IMR-90 (cell line): ENCODE data around the gene RAD51. TPM values are rescaled to one million over a fixed set of nuclear protein-coding genes. Genes with fewer than 3 reads are reported as not detected.

ENCODE experiments used
- ATAC-seq: fragments of 200-7000 bp; cut with Tn5 transposase; 2 replicates; pipeline ENCODE4 v1.9.1; 2020; ENCODE audit warnings: low read depth, mild to moderate bottlenecking, moderate library complexity
- BruUV-seq: library from RNA; stranded (reverse); fragments of 400-500 nt; replicated peaks from 2 replicates; lab custom pipeline; 2021; lab: Mats Ljungman, UMichigan
- CTCF ChIA-PET: fragments of 300-600 bp; formaldehyde crosslinking; extraction: SDS; loops from one replicate; lab custom pipeline; 2021; ENCODE audit warnings: antibody characterized with exemption; lab: Yijun Ruan, JAX
- POLR2A ChIA-PET: fragments of 300-600 bp; sonication (Branson Sonifier 250); formaldehyde crosslinking; loops from one replicate; lab custom pipeline; 2022; ENCODE audit warnings: antibody characterized with exemption; ENCODE audit not compliant: unreplicated experiment; lab: Charles Lee
- DNase-seq: peaks from one replicate; pipeline ENCODE4 v3.0.0; 2013
- H2AFZ ChIP-seq: replicated peaks from 2 replicates; pipeline ENCODE3; 2013; ENCODE audit warnings: low read length, mild to moderate bottlenecking; ENCODE audit not compliant: poor library complexity
- H2AK5ac ChIP-seq: 2 replicates; pipeline ENCODE4 v1.6.1; 2013; ENCODE audit warnings: low read depth, low read length, inconsistent platforms
- H2AK9ac ChIP-seq: replicated peaks from 2 replicates; pipeline ENCODE3; 2013; ENCODE audit warnings: mild to moderate bottlenecking, low read depth, low read length, moderate library complexity; ENCODE audit not compliant: poor library complexity
- H2BK120ac ChIP-seq: 2 replicates; pipeline ENCODE4 v1.6.1; 2013; ENCODE audit warnings: low read depth, low read length, inconsistent platforms
- H2BK15ac ChIP-seq: 3 replicates; pipeline ENCODE4 v1.6.1; 2013; ENCODE audit warnings: low read depth, low read length, inconsistent platforms
- H2BK20ac ChIP-seq: 2 replicates; pipeline ENCODE4 v1.6.1; 2013; ENCODE audit warnings: low read depth, mild to moderate bottlenecking, inconsistent platforms, low read length, moderate library complexity
- H2BK5ac ChIP-seq: 2 replicates; pipeline ENCODE4 v1.6.1; 2013; ENCODE audit warnings: mild to moderate bottlenecking, low read depth, low read length, inconsistent platforms; ENCODE audit not compliant: poor library complexity, severe bottlenecking
- H3K14ac ChIP-seq: replicated peaks from 2 replicates; pipeline ENCODE4 v1.6.1; 2013; ENCODE audit warnings: low read depth, low read length, inconsistent platforms
- H3K18ac ChIP-seq: 2 replicates; pipeline ENCODE4 v1.6.1; 2013; ENCODE audit warnings: low read depth, low read length, control low read depth
- H3K23ac ChIP-seq: 2 replicates; pipeline ENCODE4 v1.6.1; 2013; ENCODE audit warnings: low read depth, low read length, inconsistent platforms
- H3K27ac ChIP-seq: 2 replicates; pipeline ENCODE4 v1.5.1; 2013; ENCODE audit warnings: mild to moderate bottlenecking, control low read depth, low read length; ENCODE audit not compliant: insufficient read depth
- H3K27me3 ChIP-seq: 2 replicates; pipeline ENCODE4 v1.6.1; 2013; ENCODE audit warnings: low read length; ENCODE audit not compliant: control insufficient read depth, insufficient read depth
- H3K36me3 ChIP-seq: 2 replicates; pipeline ENCODE4 v1.6.1; 2013; ENCODE audit warnings: low read length, mixed read lengths; ENCODE audit not compliant: control insufficient read depth, insufficient read depth
- H3K4ac ChIP-seq: 2 replicates; pipeline ENCODE4 v1.6.1; 2013; ENCODE audit warnings: low read depth, low read length, inconsistent platforms
- H3K4me1 ChIP-seq: 2 replicates; pipeline ENCODE4 v1.6.1; 2013; ENCODE audit warnings: low read length, mixed read lengths; ENCODE audit not compliant: control insufficient read depth, insufficient read depth
- H3K4me2 ChIP-seq: 2 replicates; pipeline ENCODE4 v1.6.1; 2013; ENCODE audit warnings: low read depth, mild to moderate bottlenecking, control low read depth, low read length, moderate library complexity
- H3K4me3 ChIP-seq: 2 replicates; pipeline ENCODE4 v1.5.1; 2013; ENCODE audit warnings: low read depth, mild to moderate bottlenecking, control low read depth, low read length, moderate library complexity; ENCODE audit not compliant: insufficient read depth
- H3K56ac ChIP-seq: 2 replicates; pipeline ENCODE4 v1.6.1; 2013; ENCODE audit warnings: low read length, inconsistent platforms; ENCODE audit not compliant: insufficient read depth; ENCODE audit errors: extremely low read depth
- H3K79me1 ChIP-seq, 2 experiments: 2 replicates each; pipeline ENCODE4 v1.6.1; 2013; ENCODE audit warnings: low read length in 2 of 2, inconsistent platforms in 1 of 2, low read depth in 1 of 2
- H3K9ac ChIP-seq: 2 replicates; pipeline ENCODE4 v1.6.1; 2013; ENCODE audit warnings: low read depth, low read length, control low read depth
- H3K9me1 ChIP-seq: 2 replicates; pipeline ENCODE4 v1.6.1; 2013; ENCODE audit warnings: low read length, inconsistent platforms; ENCODE audit not compliant: insufficient read depth
- H3K9me3 ChIP-seq: 2 replicates; pipeline ENCODE4 v1.6.1; 2013; ENCODE audit warnings: low read length; ENCODE audit not compliant: control insufficient read depth, insufficient read depth
- H4K20me1 ChIP-seq: 2 replicates; pipeline ENCODE4 v1.6.1; 2013; ENCODE audit warnings: low read length, inconsistent platforms; ENCODE audit not compliant: insufficient read depth
- H4K5ac ChIP-seq: 2 replicates; pipeline ENCODE4 v1.6.1; 2013; ENCODE audit warnings: mild to moderate bottlenecking, low read depth, low read length, control low read depth
- H4K8ac ChIP-seq, 2 experiments: 2 replicates each; pipeline ENCODE4 v1.6.1; 2013; ENCODE audit warnings: low read depth in 2 of 2, low read length in 2 of 2, control low read depth in 1 of 2, inconsistent platforms in 1 of 2
- H4K91ac ChIP-seq: 2 replicates; pipeline ENCODE4 v1.6.1; 2013; ENCODE audit warnings: low read depth, low read length, inconsistent platforms; ENCODE audit not compliant: insufficient read depth
- BHLHE40 ChIP-seq: fragments of 150-350 bp; IDR thresholded peaks from 2 replicates; pipeline ENCODE4 v1.6.1; 2016; ENCODE audit warnings: mild to moderate bottlenecking, low read depth, low read length
- CEBPB ChIP-seq: IDR thresholded peaks from 2 replicates; pipeline ENCODE4 v1.6.1; 2012; ENCODE audit warnings: low read depth, low read length, improper control_type of control experiment
- CHD1 ChIP-seq: IDR thresholded peaks from 2 replicates; pipeline ENCODE4 v1.6.1; 2012; ENCODE audit warnings: low read depth, low read length, improper control_type of control experiment
- ELK1 ChIP-seq: fragments of 150-350 bp; IDR thresholded peaks from 2 replicates; pipeline ENCODE4 v1.6.1; 2016; ENCODE audit warnings: low read depth, mild to moderate bottlenecking, low read length, moderate library complexity, borderline replicate concordance
- FOS ChIP-seq: fragments of 150-350 bp; IDR thresholded peaks from 2 replicates; pipeline ENCODE4 v1.6.1; 2016; ENCODE audit warnings: low read depth, low read length
- MAFK ChIP-seq: IDR thresholded peaks from 2 replicates; pipeline ENCODE4 v1.6.1; 2012; ENCODE audit warnings: low read depth, low read length, improper control_type of control experiment
- MAZ ChIP-seq: IDR thresholded peaks from 2 replicates; pipeline ENCODE4 v1.6.1; 2012; ENCODE audit warnings: low read depth, mild to moderate bottlenecking, low read length, improper control_type of control experiment, moderate library complexity, borderline replicate concordance
- MXI1 ChIP-seq: IDR thresholded peaks from 2 replicates; pipeline ENCODE4 v1.6.1; 2012; ENCODE audit warnings: low read depth, mild to moderate bottlenecking, low read length, moderate library complexity, borderline replicate concordance
- NFE2L2 ChIP-seq: fragments of 150-350 bp; IDR thresholded peaks from 2 replicates; pipeline ENCODE4 v1.6.1; 2016; ENCODE audit warnings: low read depth, mild to moderate bottlenecking, low read length
- POLR2A ChIP-seq: IDR thresholded peaks from 2 replicates; pipeline ENCODE4 v1.6.1; 2012; ENCODE audit warnings: mild to moderate bottlenecking, low read depth, low read length
- RAD21 ChIP-seq: IDR thresholded peaks from 2 replicates; pipeline ENCODE4 v1.6.1; 2012; ENCODE audit warnings: low read length, improper control_type of control experiment
- RCOR1 ChIP-seq: IDR thresholded peaks from 2 replicates; pipeline ENCODE4 v1.6.1; 2012; ENCODE audit warnings: mild to moderate bottlenecking, low read length, improper control_type of control experiment; ENCODE audit not compliant: insufficient replicate concordance
- RFX5 ChIP-seq: IDR thresholded peaks from 2 replicates; pipeline ENCODE4 v1.8.0; 2012; ENCODE audit warnings: low read depth, mild to moderate bottlenecking, low read length, moderate library complexity
- SMC3 ChIP-seq: fragments of 150-350 bp; IDR thresholded peaks from 2 replicates; pipeline ENCODE4 v1.6.1; 2016; ENCODE audit warnings: low read depth, mild to moderate bottlenecking, antibody characterized with exemption, low read length, moderate library complexity
- WGBS, 2 experiments: methylation state at CpG; one replicate each; pipeline versions ENCODE4 v1.1.5 to v1.1.7; 2013; ENCODE audit warnings: missing lambda C conversion rate in 2 of 2; ENCODE audit not compliant: insufficient read length in 1 of 2; ENCODE audit errors: extremely low coverage in 2 of 2; 5-methylcytosine and 5-hydroxymethylcytosine counted together
- dilution Hi-C: fragments of 300-500 bp; cut with HindIII; formaldehyde crosslinking; loops from one replicate; pipeline ENCODE4 v1.14.3; 2018; ENCODE audit warnings: low sequenced_read_pairs; ENCODE audit not compliant: unreplicated experiment
- in situ Hi-C: fragments of 300-500 bp; cut with MboI; formaldehyde crosslinking; loops from 3 replicates; pipeline ENCODE4 v1.14.3; 2019; ENCODE audit warnings: low sequenced_read_pairs, inconsistent platforms, mixed read lengths
- intact Hi-C: fragments of 100-400 bp; cut with micrococcal nuclease; formaldehyde crosslinking; loops from 2 replicates; pipeline ENCODE4 v1.10.0; 2022
- polyA plus RNA-seq, 3 experiments: library from polyadenylated mRNA; depleted of rRNA; stranded (reverse); fragments of >200 nt; gene quantifications; 2 replicates each; pipeline ENCODE4 v1.2.3, GENCODE V29; 2012; ENCODE audit warnings: low replicate concordance in 1 of 3
- total RNA-seq: library from RNA; depleted of rRNA; stranded (reverse); fragments of >200 nt; gene quantifications from 2 replicates; pipeline ENCODE4 v1.2.3, GENCODE V29; 2012
- TF ChIP-seq, protein P1 (sequence below): fragments of 150-350 bp; IDR thresholded peaks from 2 replicates; pipeline ENCODE4 v1.6.1; 2017; ENCODE audit warnings: mild to moderate bottlenecking, antibody characterized with exemption, low read length, low read depth
- TF ChIP-seq, protein P2 (sequence below): conservative IDR thresholded peaks from 2 replicates; pipeline ENCODE4 v1.5.1; 2012; ENCODE audit warnings: mild to moderate bottlenecking, low read depth, low read length, improper control_type of control experiment

RAD51 gene
- total and polyA plus RNA-seq, 2 of the 4 experiments (the other 2 are of a cell fraction) = 6.8 to 8.4 TPM

DNA sequence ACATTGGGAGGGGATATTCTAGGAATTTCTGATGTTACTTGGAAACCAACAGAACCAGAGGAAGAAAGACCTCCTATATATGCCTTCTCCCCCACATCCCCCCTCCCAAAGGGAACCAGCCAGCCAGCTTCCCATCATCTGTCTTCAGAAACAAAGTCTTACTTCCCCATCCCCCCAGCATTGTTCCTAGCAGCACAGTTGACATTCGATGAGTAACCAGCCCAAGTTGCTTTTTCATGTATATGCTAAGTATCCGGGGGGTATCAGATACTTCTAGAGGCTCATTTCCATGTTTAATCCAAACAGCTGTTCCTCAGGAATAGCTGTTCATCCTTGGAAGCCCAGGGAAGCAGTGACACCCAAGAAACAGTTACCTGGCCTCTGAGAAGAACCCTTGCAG is 44.1 kb downstream of the RAD51 start:
- no CpG with 5 or more reads among the region's 2 CpGs for WGBS, 2 experiments
- no peak overlapping the region for H3K4me3 ChIP-seq
- CTCF ChIA-PET = no interaction called here

More for the DNA sequence above, 44.1 kb downstream of the RAD51 start:
- no peak overlapping the region for H4K5ac ChIP-seq
- H2AK9ac ChIP-seq = peak overlapping the region; percentile 52
- no peaks in the 10 kb centered on the region; the same call in 1 of the 2 replicates for H4K20me1 ChIP-seq
- intact Hi-C loops (no loop called here), in situ Hi-C loops (no loop called here), dilution Hi-C loops (no loop called here)
- H3K4ac ChIP-seq = no peak overlapping the region
- H3K18ac ChIP-seq = no peak overlapping the region
- no peak overlapping the region for H2AFZ ChIP-seq
- H2AK5ac ChIP-seq = no peak overlapping the region
- no peak overlapping the region for H4K8ac ChIP-seq
- peaks cover 28% of the 10 kb centered on the region for H3K36me3 ChIP-seq
- H3K4me1 ChIP-seq = peaks cover 3% of the 10 kb centered on the region; the same call in 1 of the 2 replicates
- no peak overlapping the region for H2BK5ac ChIP-seq
- peaks cover 4 to 11% of the 10 kb centered on the region in 2 experiments for H3K79me1 ChIP-seq
- H2BK20ac ChIP-seq = no peak overlapping the region
- H3K23ac ChIP-seq = no peak overlapping the region
- H3K4me2 ChIP-seq = no peak overlapping the region
- H3K56ac ChIP-seq = no peak overlapping the region
- no peaks in the 10 kb centered on the region for H3K9me3 ChIP-seq
- H3K27me3 ChIP-seq = no peaks in the 10 kb centered on the region
- H4K91ac ChIP-seq = no peak overlapping the region
- H2BK120ac ChIP-seq = no peak overlapping the region
- DNase-seq = peak; percentile 38
- no peak overlapping the region for H3K9ac ChIP-seq
- no peak overlapping the region for H3K27ac ChIP-seq
- no TSS peak for BruUV-seq
- no peaks in the 10 kb centered on the region for H3K9me1 ChIP-seq
- POLR2A ChIA-PET = no interaction called here
- H2BK15ac ChIP-seq = no peak overlapping the region
- ATAC-seq = peak; percentile 56
- H3K14ac ChIP-seq = no peak overlapping the region
- no peak for TF ChIP-seq RCOR1
- TF ChIP-seq CHD1 = no peak
- TF ChIP-seq NFE2L2 = no peak
- TF ChIP-seq ELK1 = no peak
- TF ChIP-seq MAZ = no peak
- no peak for TF ChIP-seq MXI1
- no peak for TF ChIP-seq BHLHE40
- TF ChIP-seq RAD21 = no peak
- no peak for TF ChIP-seq MAFK
- TF ChIP-seq, protein P1, sequence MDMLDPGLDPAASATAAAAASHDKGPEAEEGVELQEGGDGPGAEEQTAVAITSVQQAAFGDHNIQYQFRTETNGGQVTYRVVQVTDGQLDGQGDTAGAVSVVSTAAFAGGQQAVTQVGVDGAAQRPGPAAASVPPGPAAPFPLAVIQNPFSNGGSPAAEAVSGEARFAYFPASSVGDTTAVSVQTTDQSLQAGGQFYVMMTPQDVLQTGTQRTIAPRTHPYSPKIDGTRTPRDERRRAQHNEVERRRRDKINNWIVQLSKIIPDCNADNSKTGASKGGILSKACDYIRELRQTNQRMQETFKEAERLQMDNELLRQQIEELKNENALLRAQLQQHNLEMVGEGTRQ = no peak
- TF ChIP-seq SMC3 = no peak
- TF ChIP-seq CEBPB = no peak
- TF ChIP-seq FOS = no peak
- no peak for TF ChIP-seq POLR2A
- TF ChIP-seq RFX5 = no peak
- TF ChIP-seq, protein P2, sequence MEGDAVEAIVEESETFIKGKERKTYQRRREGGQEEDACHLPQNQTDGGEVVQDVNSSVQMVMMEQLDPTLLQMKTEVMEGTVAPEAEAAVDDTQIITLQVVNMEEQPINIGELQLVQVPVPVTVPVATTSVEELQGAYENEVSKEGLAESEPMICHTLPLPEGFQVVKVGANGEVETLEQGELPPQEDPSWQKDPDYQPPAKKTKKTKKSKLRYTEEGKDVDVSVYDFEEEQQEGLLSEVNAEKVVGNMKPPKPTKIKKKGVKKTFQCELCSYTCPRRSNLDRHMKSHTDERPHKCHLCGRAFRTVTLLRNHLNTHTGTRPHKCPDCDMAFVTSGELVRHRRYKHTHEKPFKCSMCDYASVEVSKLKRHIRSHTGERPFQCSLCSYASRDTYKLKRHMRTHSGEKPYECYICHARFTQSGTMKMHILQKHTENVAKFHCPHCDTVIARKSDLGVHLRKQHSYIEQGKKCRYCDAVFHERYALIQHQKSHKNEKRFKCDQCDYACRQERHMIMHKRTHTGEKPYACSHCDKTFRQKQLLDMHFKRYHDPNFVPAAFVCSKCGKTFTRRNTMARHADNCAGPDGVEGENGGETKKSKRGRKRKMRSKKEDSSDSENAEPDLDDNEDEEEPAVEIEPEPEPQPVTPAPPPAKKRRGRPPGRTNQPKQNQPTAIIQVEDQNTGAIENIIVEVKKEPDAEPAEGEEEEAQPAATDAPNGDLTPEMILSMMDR = no peak
